HepG2 (cell line): ENCODE data around the gene PRMT7. TPM values are rescaled to one million over a fixed set of nuclear protein-coding genes. Genes with fewer than 3 reads are reported as not detected.

Experiments
- ATAC-seq: fragments of 200-7000 bp; cut with Tn5 transposase; 3 replicates; pipeline ENCODE4 v1.9.1; 2020; ENCODE audit warnings: mild to moderate bottlenecking, moderate library complexity
- BruUV-seq: library from RNA; stranded (reverse); fragments of 400-500 nt; replicated peaks from 2 replicates; lab custom pipeline; 2021; lab: Mats Ljungman, UMichigan
- CTCF ChIA-PET: fragments of 300-600 bp; formaldehyde crosslinking; extraction: SDS; loops from one replicate; lab custom pipeline; 2021; ENCODE audit warnings: low total read pairs, inconsistent platforms, low intra/inter-chr PET ratio; lab: Yijun Ruan, JAX
- POLR2A ChIA-PET: fragments of 350-600 bp; sonication (Branson Sonifier 250); formaldehyde crosslinking; loops from one replicate; lab custom pipeline; 2020; ENCODE audit warnings: antibody characterized with exemption, inconsistent platforms; lab: Yijun Ruan, JAX
- DNase-seq: peaks from one replicate; pipeline ENCODE4 v3.0.0-alpha.2; 2015; ENCODE audit warnings: low spot score
- FAIRE-seq: peaks from 3 replicates; lab custom pipeline; 2011; peaks lifted over from hg19 to GRCh38; lab: Jason Lieb, UNC
- H2AFZ ChIP-seq: one replicate; pipeline ENCODE4 v1.6.1; 2011; ENCODE audit warnings: low read length, inconsistent platforms
- H3K27ac ChIP-seq: fragments of 300-600 bp; 3 replicates; pipeline ENCODE4 v1.8.0; 2011; ENCODE audit warnings: mixed run types, mild to moderate bottlenecking, mixed read lengths, low read length, inconsistent platforms; ENCODE audit not compliant: insufficient read depth; ENCODE audit errors: extremely low read length
- H3K27me3 ChIP-seq, 2 experiments: fragments of 200-600 bp in 1 of 2; 2 replicates in 1 of 2; 3 replicates in 1 of 2; pipeline versions ENCODE4 v1.6.0 to v1.8.0; 2011; ENCODE audit warnings: low read length in 2 of 2, mild to moderate bottlenecking in 2 of 2, moderate library complexity in 2 of 2, inconsistent platforms in 1 of 2; ENCODE audit not compliant: insufficient read depth in 2 of 2, control insufficient read depth in 1 of 2
- H3K36me3 ChIP-seq, 2 experiments: fragments of 200-600 bp in 1 of 2; replicated peaks in 1 of 2; 2 replicates in 1 of 2; 3 replicates in 1 of 2; pipeline versions ENCODE4 v1.5.1 to v1.8.0; 2011; ENCODE audit warnings: low read length in 2 of 2, inconsistent platforms in 1 of 2; ENCODE audit not compliant: insufficient read depth in 2 of 2, control insufficient read depth in 1 of 2
- H3K4me1 ChIP-seq: 2 replicates; pipeline ENCODE4 v1.5.1; 2012; ENCODE audit warnings: low read length, inconsistent platforms; ENCODE audit not compliant: insufficient read depth
- H3K4me2 ChIP-seq: 2 replicates; pipeline ENCODE4 v1.6.0; 2011; ENCODE audit warnings: low read depth, low read length, inconsistent platforms
- H3K4me3 ChIP-seq, 3 experiments: fragments of 200-600 bp in 1 of 3; sonication (generic), shearing (Covaris generic) in 1 of 3; replicated peaks in 1 of 3; 2 replicates each; pipeline ENCODE4 v1.5.1; 2011 to 2016; ENCODE audit warnings: low read length in 3 of 3, inconsistent platforms in 2 of 3, low read depth in 2 of 3, mild to moderate bottlenecking in 2 of 3, control low read depth in 1 of 3, mixed read lengths in 1 of 3; ENCODE audit not compliant: insufficient read depth in 1 of 3
- H3K79me2 ChIP-seq: one replicate; pipeline ENCODE4 v1.6.1; 2011; ENCODE audit warnings: low read length, inconsistent platforms; ENCODE audit not compliant: insufficient read depth
- H3K9ac ChIP-seq: 2 replicates; pipeline ENCODE4 v1.6.0; 2011; ENCODE audit warnings: mild to moderate bottlenecking, low read depth, low read length, inconsistent platforms; ENCODE audit not compliant: insufficient read depth
- H3K9me3 ChIP-seq: 2 replicates; pipeline ENCODE4 v1.5.1; 2012; ENCODE audit warnings: mild to moderate bottlenecking, low read length
- H4K20me1 ChIP-seq: 2 replicates; pipeline ENCODE4 v1.6.0; 2011; ENCODE audit warnings: inconsistent platforms, mild to moderate bottlenecking, low read length, moderate library complexity; ENCODE audit not compliant: insufficient read depth
- ARNTL ChIP-seq: sonication (generic); formaldehyde crosslinking; IDR thresholded peaks from 2 replicates; pipeline ENCODE4 v1.4.0; 2020; ENCODE audit warnings: mild to moderate bottlenecking, missing genetic modification reagents
- ASH2L ChIP-seq: fragments of 300-600, 200-600 bp; sonication (generic); IDR thresholded peaks from 2 replicates; pipeline ENCODE4 v1.7.0; 2017; ENCODE audit warnings: low read depth, mild to moderate bottlenecking, moderate library complexity, mixed read lengths, low read length; ENCODE audit not compliant: insufficient read length
- CCDC6 ChIP-seq: sonication (generic); formaldehyde crosslinking; IDR thresholded peaks from 2 replicates; pipeline ENCODE4 v1.8.1; 2022; ENCODE audit warnings: mild to moderate bottlenecking, missing genetic modification reagents, moderate library complexity
- CEBPB ChIP-seq: IDR thresholded peaks from 2 replicates; pipeline ENCODE4 v1.6.1; 2011; ENCODE audit warnings: low read depth, low read length, improper control_type of control experiment, borderline replicate concordance
- FOXJ3 ChIP-seq: sonication (generic); formaldehyde crosslinking; IDR thresholded peaks from 2 replicates; pipeline ENCODE4 v1.4.0; 2020; ENCODE audit warnings: missing genetic modification reagents, mild to moderate bottlenecking, borderline replicate concordance
- SMC3 ChIP-seq: IDR thresholded peaks from 2 replicates; pipeline ENCODE4 v1.6.1; 2011; ENCODE audit warnings: low read length, improper control_type of control experiment
- TEAD3 ChIP-seq: optimal IDR thresholded peaks from 2 replicates; pipeline ENCODE3; 2016; ENCODE audit warnings: borderline replicate concordance
- ZNF121 ChIP-seq: sonication (generic); formaldehyde crosslinking; IDR thresholded peaks from 2 replicates; pipeline ENCODE4 v1.5.0; 2020; ENCODE audit warnings: mild to moderate bottlenecking, missing genetic modification reagents
- ZNF350 ChIP-seq: sonication (generic); formaldehyde crosslinking; IDR thresholded peaks from 2 replicates; pipeline ENCODE4 v1.4.0; 2020; ENCODE audit warnings: mild to moderate bottlenecking, low read depth, missing genetic modification reagents, borderline replicate concordance
- ZNF562 ChIP-seq: sonication (generic); formaldehyde crosslinking; IDR thresholded peaks from 2 replicates; pipeline ENCODE4 v1.8.0; 2022; ENCODE audit warnings: missing genetic modification reagents, borderline replicate concordance
- ZNF598 ChIP-seq: sonication (generic); formaldehyde crosslinking; IDR thresholded peaks from 2 replicates; pipeline ENCODE4 v1.5.1; 2020; ENCODE audit warnings: mild to moderate bottlenecking, missing genetic modification reagents, borderline replicate concordance
- WGBS: methylation state at CpG from one replicate; pipeline ENCODE4 v1.1.6; 2017; ENCODE audit warnings: low lambda C conversion rate; 5-methylcytosine and 5-hydroxymethylcytosine counted together
- in situ Hi-C: cut with HindIII; loops from 2 replicates; pipeline ENCODE4 v1.10.0; 2017; ENCODE audit warnings: low pct_unique_long_range_greater_than_20kb; ENCODE audit not compliant: extremely low pct_ligation_motif_present
- intact Hi-C: fragments of 100-400 bp; cut with micrococcal nuclease; formaldehyde crosslinking; loops from one replicate; pipeline ENCODE4 v1.10.0; 2022; ENCODE audit not compliant: unreplicated experiment
- polyA plus RNA-seq, 8 experiments: library from polyadenylated mRNA; depleted of rRNA in 3 of 8; stranded (reverse) in 7 of 8; unstranded in 1 of 8; fragments of >200 nt; fragmentation: Illumina TruSeq in 4 of 8; extraction: Trizol in 4 of 8; gene quantifications; 2 replicates each; pipeline versions ENCODE4 v1.2.1 to v1.2.3, GENCODE V29; 2011 to 2016; ENCODE audit warnings: low read depth in 4 of 8, missing spikeins in 1 of 8, mixed read lengths in 1 of 8; ENCODE audit not compliant: insufficient read depth in 1 of 8
- total RNA-seq, 5 experiments: library from RNA; depleted of rRNA; stranded (reverse); fragments of >200 nt; fragmentation: Illumina TruSeq; extraction: Trizol; gene quantifications; 2 replicates each; pipeline ENCODE4 v1.2.3, GENCODE V29; 2016; ENCODE audit warnings: low read depth in 1 of 5

The PRMT7 gene
- total and polyA plus RNA-seq, 2 of the 13 experiments (the other 11 are each of a cell fraction or from before 2014, with no cell fraction given) = 47.5 to 55.0 TPM

DNA sequence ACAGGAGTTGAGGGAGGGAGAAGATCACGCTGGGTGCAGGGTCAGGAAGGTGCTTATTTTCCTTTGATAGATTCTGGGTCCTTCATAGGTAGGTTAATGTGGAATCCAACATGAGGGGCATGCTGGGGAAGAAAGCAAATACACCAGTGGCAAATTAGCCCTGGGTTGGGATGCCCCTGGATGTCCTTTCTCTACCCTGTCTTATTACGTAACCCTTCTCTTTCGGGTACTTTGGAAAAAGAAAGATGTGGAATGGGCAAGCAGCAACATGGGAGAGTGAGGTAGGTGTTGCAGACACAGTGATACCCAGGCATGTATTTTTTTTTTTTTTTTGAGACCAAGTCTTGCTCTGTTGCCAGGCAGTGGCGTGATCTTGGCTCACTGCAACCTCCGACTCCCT is 37.4 kb upstream of the PRMT7 start:
- Histone ChIP-seq H3K4me3 (no peak overlapping the region), H3K36me3 (peaks cover 19 to 36% of the 10 kb centered on the region in 2 experiments), H3K79me2 (peaks cover 74% of the 10 kb centered on the region), H4K20me1 (peaks cover 26% of the 10 kb centered on the region), H3K27me3 (no peaks in the 10 kb centered on the region), H3K4me2 (no peak overlapping the region), H3K9ac (no peak overlapping the region), H3K9me3 (no peaks in the 10 kb centered on the region), H2AFZ (no peak overlapping the region), H3K27ac (no peak overlapping the region), H3K4me1 (peaks cover 72% of the 10 kb centered on the region)
- WGBS = 95% methylated on average over 5 of the region's 5 CpGs
- ATAC-seq (no peak), DNase-seq (no peak), FAIRE-seq (no peak)
- no TSS peak for BruUV-seq
- in situ Hi-C loops = no loop called here
- ChIA-PET CTCF (no interaction called here), POLR2A (interaction anchor here (0.6 to 2.4 kb wide), 4 partner anchors 8 to 194 kb away, joined by 3 to 9 read pairs (median 4); partner anchors contain the start of genes PRMT7 and SLC7A6OS)
- intact Hi-C loops = no loop called here
- TF ChIP-seq ASH2L = no peak
- TF ChIP-seq ZNF562 = no peak
- no peak for TF ChIP-seq ARNTL (CRISPR knock-in tag)
- peak; percentile 81 for TF ChIP-seq CEBPB
- no peak for TF ChIP-seq FOXJ3
- no peak for TF ChIP-seq ZNF121

DNA sequence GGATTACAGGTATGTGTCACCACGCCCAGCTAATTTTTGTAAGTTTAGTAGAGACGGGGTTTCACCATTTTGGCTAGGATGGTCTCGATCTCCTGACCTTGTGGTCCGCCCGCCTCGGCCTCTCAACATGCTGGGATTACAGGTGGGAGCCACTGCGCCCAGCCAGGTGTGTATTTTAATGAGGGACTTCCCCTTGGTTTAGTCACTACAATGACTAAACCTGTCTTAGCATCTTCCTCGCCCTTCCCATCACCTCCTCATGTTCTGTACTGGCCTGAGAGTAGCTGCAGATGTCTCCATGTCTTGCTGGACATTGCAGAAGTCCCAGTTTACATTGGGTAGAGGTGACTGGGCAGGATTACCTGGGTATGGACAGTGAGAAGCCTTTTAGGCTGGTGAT is 36.9 kb upstream of the PRMT7 start:
- Histone ChIP-seq H3K27me3 (no peaks in the 10 kb centered on the region), H3K4me2 (no peak overlapping the region), H3K27ac (no peak overlapping the region), H3K4me3 (no peak overlapping the region), H3K4me1 (peaks cover 68% of the 10 kb centered on the region), H3K9me3 (no peaks in the 10 kb centered on the region), H3K36me3 (peaks cover 19 to 36% of the 10 kb centered on the region in 2 experiments), H2AFZ (no peak overlapping the region), H4K20me1 (peaks cover 24% of the 10 kb centered on the region), H3K79me2 (peaks cover 70% of the 10 kb centered on the region), H3K9ac (no peak overlapping the region)
- no peak for ATAC-seq
- intact Hi-C loops (no loop called here), in situ Hi-C loops (no loop called here)
- CTCF ChIA-PET = no interaction called here
- BruUV-seq = no TSS peak
- WGBS = 97% methylated on average over 8 of the region's 8 CpGs
- POLR2A ChIA-PET = interaction anchor here (0.7 to 0.9 kb wide), 2 partner anchors 9 to 37 kb away, joined by 4 to 5 read pairs; partner anchors contain the start of genes PRMT7 and SLC7A6OS
- FAIRE-seq = no peak
- TF ChIP-seq SMC3 (no peak), CCDC6 (CRISPR knock-in tag) (no peak), ZNF598 (no peak), TEAD3 (no peak), ZNF350 (no peak)
- no peak for DNase-seq
